ENCODE results near the gene TECPR1. TPM values are rescaled to one million over a fixed set of nuclear protein-coding genes. Genes with fewer than 3 reads are reported as not detected.

Gene TECPR1
- total RNA-seq, 1 donor from 2014 or later, result 63.7 TPM

- DNase-seq (ENCODE audit: low read depth in 2 of 2), result no peak
Measured at GRCh38 chr7:98211676-98212531, 40.1 kb downstream of the TECPR1 start.

DNA sequence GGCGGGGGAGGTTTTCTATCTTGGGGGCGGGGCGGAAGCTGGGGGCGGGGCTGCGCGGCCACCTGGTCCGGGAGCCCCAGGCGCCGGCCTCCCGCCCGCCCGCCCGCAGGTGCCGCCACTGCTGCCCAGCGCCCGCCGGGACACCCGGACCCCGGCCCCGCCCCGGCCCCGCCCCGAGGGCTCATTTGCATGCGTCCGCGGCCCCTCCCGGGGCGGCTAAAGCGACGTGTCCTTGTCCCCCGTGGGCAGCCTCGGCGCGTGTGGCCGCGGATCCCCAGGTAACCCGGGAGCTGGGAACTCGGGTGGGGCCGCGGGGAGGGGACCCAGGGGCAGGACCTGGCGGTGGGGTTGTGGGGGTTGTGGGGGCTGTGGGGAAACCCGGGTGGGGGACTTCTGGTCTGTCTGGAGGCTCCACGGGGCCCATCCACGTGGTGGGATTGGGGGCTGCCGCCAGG is 40.8 kb downstream of the TECPR1 start, which contains the start of gene BHLHA15:
BHLHA15 (plus strand) TSS at position 219 of the 455 bp plus-strand sequence. CDS start 871 bp downstream, outside the sequence.
- no peak for DNase-seq (ENCODE audit: low read depth in 2 of 2)

GRCh38 chr7:98210513-98211220 is 41.4 kb downstream of the TECPR1 start:
- DNase-seq (ENCODE audit: low read depth in 2 of 2), result no peak

GRCh38 chr7:98209166-98209920 is 42.7 kb downstream of the TECPR1 start:
- no peak for DNase-seq (ENCODE audit: low read depth in 2 of 2)

- no peak for DNase-seq (ENCODE audit: low read depth in 2 of 2)
Measured at GRCh38 chr7:98206451-98207330, 45.3 kb downstream of the TECPR1 start.

GRCh38 chr7:98205162-98205845 is 46.7 kb downstream of the TECPR1 start:
- DNase-seq (ENCODE audit: low read depth in 2 of 2), result no peak

GRCh38 chr7:98204670-98205069 is 47.4 kb downstream of the TECPR1 start:
- no peak for DNase-seq (ENCODE audit: low read depth in 2 of 2)

DNA sequence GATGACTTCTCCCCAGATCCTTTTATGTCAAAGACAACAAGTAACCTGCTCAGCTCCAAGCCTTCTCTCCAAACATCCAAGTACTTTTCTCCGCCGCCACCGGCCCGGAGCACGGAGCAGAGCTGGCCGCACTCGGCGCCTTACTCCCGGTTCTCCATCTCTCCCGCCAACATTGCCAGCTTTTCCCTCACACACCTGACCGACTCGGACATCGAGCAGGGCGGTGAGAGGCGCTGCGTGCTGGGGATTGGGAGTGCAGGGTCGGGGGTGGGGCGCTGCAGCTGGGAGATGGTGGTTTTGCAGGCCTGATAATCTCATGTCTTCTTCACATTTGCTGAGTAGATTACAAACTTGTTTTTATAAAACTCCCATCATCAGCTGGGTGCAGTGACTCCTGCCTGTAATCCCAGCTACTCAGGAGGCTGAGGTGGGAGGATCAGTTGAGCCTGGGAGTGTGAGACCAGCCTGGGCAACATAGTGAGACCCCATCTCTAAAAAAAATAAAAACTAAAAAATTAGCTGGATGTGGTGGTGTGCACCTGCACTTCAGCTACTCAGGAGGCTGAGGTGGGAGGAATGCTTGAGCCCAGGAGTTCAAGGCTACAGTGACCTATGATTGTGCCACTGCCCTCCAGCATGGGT is 47.9 kb downstream of the TECPR1 start:
- DNase-seq (ENCODE audit: low read depth in 2 of 2), result no peak

GRCh38 chr7:98203261-98203963 is 48.6 kb downstream of the TECPR1 start:
- no peak for DNase-seq (ENCODE audit: low read depth in 2 of 2)

- DNase-seq (ENCODE audit: low read depth in 2 of 2), result no peak
Measured at GRCh38 chr7:98202367-98203195, 49.5 kb downstream of the TECPR1 start.

- DNase-seq (ENCODE audit: low read depth in 2 of 2), result no peak
Measured at GRCh38 chr7:98200364-98200763, 51.7 kb downstream of the TECPR1 start.

- DNase-seq (ENCODE audit: low read depth in 2 of 2), result no peak
Measured at GRCh38 chr7:98199131-98199530, 52.9 kb downstream of the TECPR1 start.

- DNase-seq (ENCODE audit: low read depth in 2 of 2), result no peak
Measured at GRCh38 chr7:98196706-98197605, 55.1 kb downstream of the TECPR1 start.

- DNase-seq (ENCODE audit: low read depth in 2 of 2), result no peak
Measured at GRCh38 chr7:98194672-98195457, 57.2 kb downstream of the TECPR1 start.

DNA sequence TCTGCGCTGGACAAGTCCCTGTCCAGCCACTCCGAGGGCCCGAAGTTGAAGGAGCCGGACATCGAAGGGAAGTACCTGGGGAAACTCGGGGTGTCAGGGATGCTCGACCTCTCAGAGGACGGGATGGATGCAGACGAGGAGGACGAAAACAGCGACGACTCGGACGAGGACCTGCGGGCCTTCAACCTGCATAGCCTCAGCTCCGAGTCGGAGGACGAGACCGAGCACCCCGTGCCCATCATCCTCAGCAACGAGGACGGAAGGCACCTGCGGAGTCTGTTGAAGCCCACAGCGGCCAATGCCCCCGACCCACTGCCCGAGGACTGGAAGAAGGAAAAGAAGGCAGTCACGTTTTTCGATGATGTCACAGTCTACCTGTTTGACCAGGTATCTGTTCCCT is 57.8 kb downstream of the TECPR1 start:
- DNase-seq (ENCODE audit: low read depth in 2 of 2), result no peak

DNA sequence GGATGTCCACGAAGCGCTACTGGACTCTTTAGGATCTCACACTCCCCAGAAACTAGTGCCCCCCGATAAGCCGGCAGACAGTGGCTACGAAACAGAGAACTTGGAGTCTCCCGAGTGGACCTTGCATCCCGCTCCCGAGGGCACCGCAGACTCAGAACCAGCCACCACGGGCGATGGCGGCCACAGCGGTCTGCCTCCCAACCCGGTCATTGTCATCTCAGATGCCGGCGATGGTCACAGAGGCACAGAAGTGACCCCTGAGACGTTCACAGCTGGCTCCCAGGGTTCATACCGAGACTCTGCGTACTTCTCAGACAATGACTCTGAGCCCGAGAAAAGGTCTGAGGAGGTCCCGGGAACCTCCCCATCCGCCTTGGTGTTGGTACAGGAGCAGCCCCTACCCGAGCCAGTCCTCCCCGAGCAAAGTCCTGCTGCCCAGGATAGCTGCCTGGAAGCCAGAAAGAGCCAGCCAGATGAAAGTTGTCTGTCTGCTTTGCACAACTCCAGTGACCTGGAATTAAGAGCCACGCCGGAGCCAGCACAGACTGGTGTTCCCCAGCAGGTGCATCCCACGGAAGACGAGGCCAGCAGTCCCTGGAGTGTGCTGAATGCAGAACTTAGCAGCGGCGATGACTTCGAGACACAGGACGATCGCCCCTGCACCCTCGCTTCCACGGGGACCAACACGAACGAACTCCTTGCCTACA is 58.4 kb downstream of the TECPR1 start:
- no peak for DNase-seq (ENCODE audit: low read depth in 2 of 2)
